ENCODE data around the gene PMF1.
"Not testable (repeated sequence)": the region's sequence is repeated elsewhere in the genome, so short reads cannot be mapped to it uniquely, and the experiment has no call there.

Gene PMF1

GRCh38 chr1:156198831-156199349 is 13.9 kb upstream of the PMF1 start:
- no peak for DNase-seq

GRCh38 chr1:156200044-156200443 is 12.8 kb upstream of the PMF1 start:
- DNase-seq = no peak

GRCh38 chr1:156203331-156203730 is 9.5 kb upstream of the PMF1 start:
- no peak for DNase-seq

- no peak for DNase-seq
Observed at GRCh38 chr1:156204686-156205085, 8.1 kb upstream of the PMF1 start.

GRCh38 chr1:156211243-156211642 is 1.6 kb upstream of the PMF1 start:
- DNase-seq = no peak

GRCh38 chr1:156212130-156212529 is 677 bp upstream of the PMF1 start:
- no peak for DNase-seq

- no peak for DNase-seq
Observed at GRCh38 chr1:156213644-156213966, 798 bp downstream of the PMF1 start.

GRCh38 chr1:156214024-156214748 is 1.4 kb downstream of the PMF1 start:
- DNase-seq = no peak

GRCh38 chr1:156216361-156217086 is 3.7 kb downstream of the PMF1 start:
- DNase-seq = not testable (repeated sequence)

- DNase-seq = no peak
Observed at GRCh38 chr1:156217871-156218270, 5.1 kb downstream of the PMF1 start.

- DNase-seq = no peak
Observed at GRCh38 chr1:156220226-156220625, 7.4 kb downstream of the PMF1 start.

GRCh38 chr1:156221986-156222692 is 9.3 kb downstream of the PMF1 start:
- DNase-seq = no peak

- DNase-seq = no peak
Observed at GRCh38 chr1:156225677-156226014, 12.8 kb downstream of the PMF1 start.

GRCh38 chr1:156226116-156226538 is 13.3 kb downstream of the PMF1 start:
- DNase-seq = no peak

GRCh38 chr1:156226782-156227181 is 14.0 kb downstream of the PMF1 start:
- no peak for DNase-seq

GRCh38 chr1:156228501-156228900 is 15.7 kb downstream of the PMF1 start:
- DNase-seq = no peak

GRCh38 chr1:156229809-156230472 is 17.1 kb downstream of the PMF1 start:
- no peak for DNase-seq

- DNase-seq = no peak
Observed at GRCh38 chr1:156230473-156230837, 17.6 kb downstream of the PMF1 start.

GRCh38 chr1:156232201-156232894 is 19.5 kb downstream of the PMF1 start:
- DNase-seq = no peak

- DNase-seq = no peak
Observed at GRCh38 chr1:156233426-156234127, 20.8 kb downstream of the PMF1 start.

GRCh38 chr1:156236164-156236563 is 23.4 kb downstream of the PMF1 start:
- no peak for DNase-seq

- no peak for DNase-seq
Observed at GRCh38 chr1:156238248-156238647, 25.4 kb downstream of the PMF1 start.
